Activated T-helper 1 cell treated with anti-CD3 and anti-CD28 coated beads, Interleukin-12 subunit alpha, Interleukin-12 subunit beta, Interleukin-2, Interleukin-4 antibody, amounts not matched to agents 30 ng/mL and 10 ng/mL and 1 ng/mL, durations not matched to agents 14 hours and 24 hours and 36 hours (primary cell): ENCODE data around the gene RARS2. TPM values are rescaled to one million over a fixed set of nuclear protein-coding genes. Genes with fewer than 3 reads are reported as not detected.
"Not testable (repeated sequence)": the region's sequence is repeated elsewhere in the genome, so short reads cannot be mapped to it uniquely, and the experiment has no call there.

Experiments used
- DNase-seq: peaks from one replicate; pipeline ENCODE4 v3.0.0; 2021; ENCODE audit warnings: low spot score
- H3K27ac Mint-ChIP-seq: one replicate; pipeline ENCODE4 v1.8.0; 2021; ENCODE audit warnings: mild to moderate bottlenecking, mixed read lengths
- H3K27me3 Mint-ChIP-seq: one replicate; pipeline ENCODE4 v1.8.0; 2022; ENCODE audit warnings: mild to moderate bottlenecking, moderate library complexity, mixed read lengths; ENCODE audit not compliant: insufficient read depth
- H3K36me3 Mint-ChIP-seq: one replicate; pipeline ENCODE4 v1.8.0; 2021; ENCODE audit warnings: low read depth, mixed read lengths
- H3K4me1 Mint-ChIP-seq: one replicate; pipeline ENCODE4 v1.8.0; 2021; ENCODE audit warnings: low read depth, mixed read lengths
- H3K4me3 Mint-ChIP-seq: one replicate; pipeline ENCODE4 v1.8.0; 2021; ENCODE audit warnings: mild to moderate bottlenecking, moderate library complexity, mixed read lengths
- H3K9me3 Mint-ChIP-seq: one replicate; pipeline ENCODE4 v1.8.0; 2021; ENCODE audit warnings: mixed read lengths
- intact Hi-C: fragments of 100-400 bp; cut with micrococcal nuclease; formaldehyde crosslinking; loops from one replicate; pipeline ENCODE4 v1.15.1; 2024
- total RNA-seq: library from RNA; stranded (reverse); gene quantifications from 2 replicates; pipeline ENCODE4 v1.2.3, GENCODE V29; 2022

The RARS2 gene, protein sequence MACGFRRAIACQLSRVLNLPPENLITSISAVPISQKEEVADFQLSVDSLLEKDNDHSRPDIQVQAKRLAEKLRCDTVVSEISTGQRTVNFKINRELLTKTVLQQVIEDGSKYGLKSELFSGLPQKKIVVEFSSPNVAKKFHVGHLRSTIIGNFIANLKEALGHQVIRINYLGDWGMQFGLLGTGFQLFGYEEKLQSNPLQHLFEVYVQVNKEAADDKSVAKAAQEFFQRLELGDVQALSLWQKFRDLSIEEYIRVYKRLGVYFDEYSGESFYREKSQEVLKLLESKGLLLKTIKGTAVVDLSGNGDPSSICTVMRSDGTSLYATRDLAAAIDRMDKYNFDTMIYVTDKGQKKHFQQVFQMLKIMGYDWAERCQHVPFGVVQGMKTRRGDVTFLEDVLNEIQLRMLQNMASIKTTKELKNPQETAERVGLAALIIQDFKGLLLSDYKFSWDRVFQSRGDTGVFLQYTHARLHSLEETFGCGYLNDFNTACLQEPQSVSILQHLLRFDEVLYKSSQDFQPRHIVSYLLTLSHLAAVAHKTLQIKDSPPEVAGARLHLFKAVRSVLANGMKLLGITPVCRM
- 24.6 and 24.7 TPM in 2 replicates for total RNA-seq

DNA sequence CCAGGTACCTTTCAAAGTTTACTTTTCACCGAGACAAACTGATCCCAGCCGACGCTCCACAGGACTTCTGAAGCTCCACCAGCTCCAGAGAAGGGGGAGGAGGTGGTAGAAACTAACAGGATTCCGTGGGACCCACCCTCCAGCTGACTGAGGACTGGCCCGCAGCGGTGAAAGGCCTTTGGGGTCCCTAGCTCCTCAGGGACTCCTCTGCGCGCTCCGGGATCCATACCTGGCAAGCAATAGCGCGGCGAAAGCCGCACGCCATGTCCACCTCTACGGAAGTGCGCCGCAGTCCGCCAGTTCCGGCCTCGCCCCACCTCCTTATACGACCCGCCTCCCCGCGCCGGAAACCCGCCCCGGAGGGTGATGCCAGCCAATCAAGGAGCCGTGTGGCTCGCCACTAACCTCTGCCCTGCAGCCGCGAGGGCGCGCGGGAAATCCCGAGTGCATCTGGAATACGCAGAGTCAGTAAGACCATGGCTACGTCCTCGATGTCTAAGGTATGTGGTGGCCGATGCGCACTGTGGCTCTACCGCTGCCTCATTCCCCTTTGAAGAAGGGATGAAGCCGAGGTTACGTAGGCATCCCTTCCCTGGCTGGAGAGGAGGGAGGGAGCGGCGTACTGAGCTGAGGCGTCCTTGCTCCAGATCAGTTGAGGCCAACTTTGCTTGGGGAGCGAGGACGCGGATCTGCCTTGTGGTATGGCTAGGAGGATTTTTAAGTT, at the start of gene RARS2, which contains the start of gene ORC3:
TSS of gene RARS2 (minus strand) at position 295 of the 724 bp plus-strand sequence. CDS start at position 265, 30 bp downstream.
TSS of gene ORC3 (plus strand) at position 443 of the 724 bp plus-strand sequence. CDS start at position 477, 34 bp downstream.
- H3K27ac Mint-ChIP-seq: peak within 1 kb of the TSS; percentile 79
- intact Hi-C loops: loop anchor here (1.0 to 10.0 kb wide), 10 partner anchors 62 to 1373 kb away; partner anchors contain the start of genes AKIRIN2, RNGTT, SMIM8 and ZNF292
- peaks cover 42% of the 10 kb centered on the region for H3K4me1 Mint-ChIP-seq

DNA sequence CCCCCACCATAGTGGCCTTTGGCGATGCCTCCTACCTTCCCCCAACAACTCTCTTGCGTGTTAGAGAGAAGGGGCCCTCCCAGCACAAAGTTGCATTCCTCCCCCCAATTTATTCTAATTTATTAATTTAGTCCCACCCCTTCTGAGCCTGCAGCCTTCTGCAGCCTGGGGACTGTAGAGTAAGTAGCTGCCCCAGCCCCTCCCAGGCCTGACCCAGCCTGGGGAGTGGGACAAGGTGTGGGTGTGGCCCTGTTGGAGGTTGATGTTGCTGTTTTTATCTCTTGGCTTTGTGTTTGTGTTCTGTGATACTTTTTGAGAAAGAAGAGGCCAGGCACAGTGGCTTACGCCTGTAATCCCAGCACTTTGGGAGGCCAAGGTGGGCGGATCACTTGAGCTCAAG, 49.6 kb upstream of the RARS2 start:
- Mint-ChIP-seq H3K27me3 (no peaks in the 10 kb centered on the region), H3K27ac (no peak overlapping the region), H3K4me3 (no peak overlapping the region), H3K9me3 (no peaks in the 10 kb centered on the region), H3K4me1 (peaks cover 9% of the 10 kb centered on the region), H3K36me3 (peaks cover 26% of the 10 kb centered on the region)
- no peak for DNase-seq
- intact Hi-C loops: no loop called here

More for the DNA sequence above, at the start of gene RARS2, which contains the start of gene ORC3:
- Mint-ChIP-seq H3K36me3 (peaks cover 28% of the 10 kb centered on the region), H3K27me3 (no peaks in the 10 kb centered on the region), H3K4me3 (peak within 1 kb of the TSS; percentile 90), H3K9me3 (no peaks in the 10 kb centered on the region)
- peak; percentile 96 for DNase-seq

DNA sequence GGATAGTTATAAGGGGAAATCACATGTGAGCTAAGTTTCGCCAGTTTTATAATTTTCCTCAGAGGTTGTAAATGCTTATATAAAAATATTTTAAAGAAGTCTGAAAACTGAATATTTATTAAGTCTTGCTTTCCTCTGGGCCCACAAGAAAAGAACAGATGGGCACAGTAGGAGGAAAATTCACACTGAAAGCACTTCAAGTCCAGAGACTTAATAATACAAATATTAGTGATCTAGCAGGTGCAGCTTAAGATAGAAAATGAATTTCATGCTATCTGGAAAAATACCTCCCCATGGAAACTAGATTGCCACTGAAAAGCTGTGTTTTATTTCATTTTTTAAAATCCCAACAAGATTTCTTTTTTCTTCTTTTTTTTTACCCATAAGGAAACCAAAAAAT, 47.3 kb upstream of the RARS2 start:
- peaks cover 9% of the 10 kb centered on the region for H3K4me1 Mint-ChIP-seq
- no peak for DNase-seq
- no peak overlapping the region for H3K4me3 Mint-ChIP-seq
- peaks cover 37% of the 10 kb centered on the region for H3K36me3 Mint-ChIP-seq
- intact Hi-C loops: no loop called here
- H3K9me3 Mint-ChIP-seq: no peaks in the 10 kb centered on the region
- no peak overlapping the region for H3K27ac Mint-ChIP-seq
- no peaks in the 10 kb centered on the region for H3K27me3 Mint-ChIP-seq

DNA sequence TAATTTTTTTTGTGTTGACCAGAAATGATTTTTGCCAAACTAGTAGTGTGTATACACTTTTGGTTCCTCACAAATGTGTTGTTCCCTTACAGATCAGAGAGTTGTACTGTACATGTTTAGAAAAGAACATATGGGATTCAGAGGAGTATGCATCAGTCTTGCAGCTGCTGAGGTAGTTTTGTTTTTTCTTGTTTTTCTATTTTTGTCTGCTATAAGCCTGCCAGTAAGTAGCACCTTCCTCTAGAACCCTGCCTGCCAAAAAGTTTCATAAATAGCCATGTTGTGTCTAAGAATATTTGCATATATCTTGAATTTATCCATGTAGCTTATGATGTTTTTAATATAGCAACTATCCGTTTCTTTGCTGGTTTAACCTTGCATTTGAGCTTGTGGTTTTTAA, 46.5 kb upstream of the RARS2 start:
- no peak for DNase-seq
- H3K9me3 Mint-ChIP-seq: no peaks in the 10 kb centered on the region
- H3K27ac Mint-ChIP-seq: no peak overlapping the region
- H3K4me3 Mint-ChIP-seq: no peak overlapping the region
- H3K4me1 Mint-ChIP-seq: peaks cover 8% of the 10 kb centered on the region
- intact Hi-C loops: no loop called here
- H3K36me3 Mint-ChIP-seq: peaks cover 36% of the 10 kb centered on the region
- no peaks in the 10 kb centered on the region for H3K27me3 Mint-ChIP-seq

DNA sequence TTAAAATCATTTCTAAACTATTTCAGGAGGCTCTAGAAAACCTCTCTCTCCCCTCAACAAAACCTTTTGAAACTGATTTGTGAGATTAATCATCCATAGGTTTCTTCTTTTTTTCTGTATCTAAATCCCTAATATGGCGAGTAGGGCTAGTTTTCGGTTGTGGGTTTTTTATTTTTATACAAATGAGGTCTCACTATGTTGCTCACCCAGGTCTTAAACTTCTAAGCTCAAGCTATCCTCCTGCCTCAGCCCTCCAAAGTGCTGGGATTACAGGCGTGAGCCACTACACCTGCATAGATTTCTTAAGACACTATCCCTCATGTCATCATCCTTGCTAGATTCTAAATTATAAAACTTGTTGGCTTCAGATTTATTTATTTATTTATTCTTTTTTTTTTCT, 44.1 kb upstream of the RARS2 start:
- DNase-seq: no peak
- Mint-ChIP-seq H3K4me1 (no peaks in the 10 kb centered on the region), H3K4me3 (no peak overlapping the region), H3K9me3 (no peaks in the 10 kb centered on the region), H3K27ac (no peak overlapping the region), H3K36me3 (peaks cover 42% of the 10 kb centered on the region), H3K27me3 (no peaks in the 10 kb centered on the region)
- intact Hi-C loops: no loop called here

DNA sequence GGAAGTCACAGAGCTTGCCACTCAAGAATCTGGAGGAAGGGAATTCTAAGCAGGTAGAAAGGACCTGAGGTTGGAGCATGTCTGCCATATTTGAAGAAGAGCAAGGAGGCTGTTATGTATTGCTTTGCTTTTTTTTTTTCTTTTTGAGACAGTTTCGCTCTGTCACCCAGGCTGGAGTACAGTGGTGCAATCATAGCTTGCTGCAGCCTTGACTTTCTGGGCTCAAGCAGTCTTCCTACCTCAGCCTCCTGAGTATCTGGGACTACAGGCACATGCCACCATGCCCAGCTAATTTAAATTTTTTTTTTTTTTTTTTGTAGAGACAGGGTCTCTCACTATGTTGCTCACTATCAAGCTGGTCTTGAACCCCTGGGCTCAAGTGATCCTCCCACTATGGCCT, 41.0 kb upstream of the RARS2 start:
- Mint-ChIP-seq H3K4me1 (no peaks in the 10 kb centered on the region), H3K4me3 (no peak overlapping the region), H3K36me3 (peaks cover 33% of the 10 kb centered on the region), H3K9me3 (no peaks in the 10 kb centered on the region), H3K27me3 (no peaks in the 10 kb centered on the region), H3K27ac (no peak overlapping the region)
- intact Hi-C loops: no loop called here
- DNase-seq: no peak

DNA sequence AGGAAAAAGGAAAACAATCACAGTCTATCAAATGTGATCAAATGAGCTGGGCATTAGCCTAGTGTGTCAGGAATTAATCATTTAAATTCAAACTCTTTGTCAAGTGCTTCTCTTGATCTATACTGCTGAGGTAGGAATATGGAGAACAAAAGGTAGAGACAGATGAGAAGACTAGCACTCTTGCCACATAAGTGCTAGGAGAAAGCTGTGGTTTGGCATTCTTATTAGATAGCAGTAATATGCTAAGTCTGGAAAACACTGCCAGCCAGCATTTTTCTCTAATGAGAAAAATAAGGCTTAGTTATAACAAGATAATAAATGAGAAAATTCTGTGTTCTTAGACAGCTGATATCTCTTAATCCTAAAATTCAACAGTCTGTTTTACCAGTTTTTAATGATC, 39.1 kb upstream of the RARS2 start:
- Mint-ChIP-seq H3K4me3 (no peak overlapping the region), H3K27ac (no peak overlapping the region), H3K4me1 (no peaks in the 10 kb centered on the region), H3K9me3 (no peaks in the 10 kb centered on the region), H3K36me3 (peaks cover 40% of the 10 kb centered on the region), H3K27me3 (no peaks in the 10 kb centered on the region)
- DNase-seq: no peak
- intact Hi-C loops: no loop called here

DNA sequence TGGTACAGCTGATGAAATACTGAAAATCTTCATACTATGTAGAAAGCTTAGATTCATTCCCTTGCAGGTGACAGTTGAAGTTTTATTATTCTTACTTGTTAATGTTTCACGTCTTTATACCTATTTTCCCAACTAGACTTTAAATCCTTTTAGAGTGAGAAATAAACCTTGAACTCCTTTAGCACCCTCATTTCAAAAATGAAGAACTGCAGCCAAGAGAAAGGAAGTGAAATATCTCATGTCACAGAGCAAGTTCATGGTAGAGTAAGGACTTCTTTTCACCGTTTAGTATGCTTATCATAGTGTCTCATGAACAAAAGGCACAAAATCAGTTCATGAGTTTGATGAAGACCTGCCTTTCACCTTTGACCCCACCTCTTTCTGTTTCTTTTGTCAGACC, 38.6 kb upstream of the RARS2 start:
- Mint-ChIP-seq H3K36me3 (peaks cover 40% of the 10 kb centered on the region), H3K4me3 (no peak overlapping the region), H3K9me3 (no peaks in the 10 kb centered on the region), H3K4me1 (peaks cover 2% of the 10 kb centered on the region), H3K27ac (no peak overlapping the region), H3K27me3 (no peaks in the 10 kb centered on the region)
- no peak for DNase-seq
- intact Hi-C loops: no loop called here

DNA sequence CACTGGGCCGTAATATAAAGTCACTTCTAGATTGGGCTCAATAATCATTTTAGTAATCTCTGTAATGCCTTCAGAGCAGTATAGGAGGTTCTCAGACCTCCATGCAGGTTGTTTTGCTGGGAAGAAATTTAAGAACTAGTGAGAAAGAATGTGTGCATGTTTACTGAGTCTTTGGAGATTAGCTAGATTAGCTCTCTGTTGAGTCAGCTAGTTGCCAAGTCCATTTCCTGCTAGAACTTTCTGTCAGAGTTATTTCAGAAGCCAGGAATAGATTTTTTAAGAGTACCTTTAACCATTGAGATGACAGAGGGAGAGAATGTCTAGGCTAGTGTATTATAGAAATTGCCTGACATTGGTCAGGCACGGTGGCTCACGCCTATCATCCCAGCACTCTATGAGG, 33.5 kb upstream of the RARS2 start:
- Mint-ChIP-seq H3K27me3 (no peaks in the 10 kb centered on the region), H3K4me1 (peaks cover 18% of the 10 kb centered on the region), H3K36me3 (peaks cover 32% of the 10 kb centered on the region), H3K9me3 (no peaks in the 10 kb centered on the region), H3K4me3 (no peak overlapping the region), H3K27ac (no peak overlapping the region)
- DNase-seq: no peak
- intact Hi-C loops: no loop called here

DNA sequence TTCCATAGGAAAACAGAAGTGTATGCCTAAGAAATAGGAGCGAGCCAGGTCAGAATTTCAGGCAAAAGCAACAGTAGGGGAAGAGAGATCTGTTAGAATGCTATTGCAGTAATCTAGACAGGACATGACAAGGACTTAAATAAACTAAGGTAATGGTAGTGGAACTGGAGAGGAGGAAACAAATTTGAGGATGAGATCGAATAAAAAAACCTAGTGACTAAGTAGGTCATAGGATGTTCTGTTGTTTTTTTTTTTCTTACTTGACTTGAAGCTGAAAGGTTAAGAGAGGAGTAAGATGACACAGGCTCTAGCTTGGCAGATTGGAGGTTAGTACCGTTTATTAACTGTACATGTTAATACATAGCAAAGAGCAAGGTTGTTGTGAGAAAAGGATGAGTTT, 28.7 kb upstream of the RARS2 start:
- Mint-ChIP-seq H3K9me3 (no peaks in the 10 kb centered on the region), H3K36me3 (peaks cover 30% of the 10 kb centered on the region), H3K4me1 (peaks cover 17% of the 10 kb centered on the region), H3K4me3 (no peak overlapping the region), H3K27ac (no peak overlapping the region), H3K27me3 (no peaks in the 10 kb centered on the region)
- intact Hi-C loops: no loop called here
- DNase-seq: no peak

DNA sequence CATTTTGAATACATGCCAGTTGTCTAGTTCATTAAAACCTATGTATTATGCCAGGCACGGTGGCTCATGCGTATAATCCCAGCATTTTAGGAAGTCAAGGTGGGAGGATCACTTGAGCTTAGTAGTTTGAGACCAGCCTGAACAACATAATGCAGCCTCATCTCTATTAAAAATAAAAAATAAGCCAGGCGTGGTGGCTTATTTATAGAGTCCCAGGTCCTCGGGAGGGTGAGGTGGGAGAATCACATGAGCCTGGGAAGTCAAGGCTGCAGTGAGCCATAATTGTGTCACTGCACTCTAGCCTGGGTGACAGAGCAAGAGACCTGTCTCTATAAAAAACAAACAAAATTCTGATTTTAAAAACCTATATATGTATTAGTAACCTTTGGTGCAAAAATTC, 27.6 kb upstream of the RARS2 start:
- intact Hi-C loops: no loop called here
- peaks cover 31% of the 10 kb centered on the region for H3K36me3 Mint-ChIP-seq
- DNase-seq: no peak
- no peaks in the 10 kb centered on the region for H3K9me3 Mint-ChIP-seq
- no peak overlapping the region for H3K27ac Mint-ChIP-seq
- no peaks in the 10 kb centered on the region for H3K27me3 Mint-ChIP-seq
- no peak overlapping the region for H3K4me3 Mint-ChIP-seq
- peaks cover 7% of the 10 kb centered on the region for H3K4me1 Mint-ChIP-seq

DNA sequence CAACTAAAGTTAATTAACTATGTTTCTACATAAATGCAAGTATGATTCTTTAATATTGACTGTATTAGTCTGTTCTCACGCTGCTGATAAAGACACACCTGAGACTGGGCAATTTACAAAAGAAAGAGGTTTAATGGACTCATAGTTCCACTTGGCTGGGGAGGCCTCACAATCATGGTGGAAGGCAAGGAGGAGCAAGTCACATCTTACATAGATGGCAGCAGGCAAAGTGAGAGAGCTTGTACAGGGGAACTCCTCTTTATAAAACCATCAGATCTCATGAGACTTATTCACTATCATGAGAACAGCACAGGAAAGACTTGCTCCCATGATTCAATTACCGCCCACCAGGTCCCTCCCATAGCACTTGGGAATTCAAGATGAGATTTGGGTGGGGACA, 23.2 kb upstream of the RARS2 start:
- peaks cover 32% of the 10 kb centered on the region for H3K36me3 Mint-ChIP-seq
- intact Hi-C loops, H3K9me3 Mint-ChIP-seq, H3K4me1 Mint-ChIP-seq, H3K4me3 Mint-ChIP-seq, H3K27ac Mint-ChIP-seq, DNase-seq, H3K27me3 Mint-ChIP-seq: not testable (repeated sequence)

DNA sequence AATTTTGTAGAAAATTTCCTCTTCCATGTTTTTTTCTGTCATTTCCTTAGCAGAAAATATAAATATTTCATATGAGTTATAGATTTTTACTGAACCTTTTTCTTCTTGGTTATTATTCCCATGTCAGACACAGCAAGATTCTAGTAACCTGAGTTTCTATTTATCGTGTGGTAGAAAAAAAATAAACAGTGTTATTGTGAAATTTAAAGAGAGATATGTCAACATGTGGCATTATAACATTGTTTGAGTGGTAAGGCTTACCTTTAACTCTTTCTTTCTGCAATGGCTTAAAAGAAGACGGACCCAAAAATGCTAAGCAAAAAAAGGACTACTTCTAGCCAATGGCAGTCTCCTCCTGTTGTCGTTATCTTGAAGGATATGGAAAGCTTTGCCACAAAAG, 19.0 kb upstream of the RARS2 start:
- intact Hi-C loops: no loop called here
- no peaks in the 10 kb centered on the region for H3K27me3 Mint-ChIP-seq
- no peak for DNase-seq
- H3K4me3 Mint-ChIP-seq: no peak overlapping the region
- peaks cover 26% of the 10 kb centered on the region for H3K36me3 Mint-ChIP-seq
- H3K4me1 Mint-ChIP-seq: no peaks in the 10 kb centered on the region
- H3K27ac Mint-ChIP-seq: no peak overlapping the region
- no peaks in the 10 kb centered on the region for H3K9me3 Mint-ChIP-seq
